ENCODE measurements around the gene HIF1AN. TPM values are rescaled to one million over a fixed set of nuclear protein-coding genes. Genes with fewer than 3 reads are reported as not detected.

HIF1AN gene
- total RNA-seq, 1 experiment from 2014 or later = 83.1 TPM

GRCh38 chr10:100501423-100501822, 34.3 kb upstream of the HIF1AN start:
- Histone ChIP-seq H3K36me3 (ENCODE audit: control insufficient read depth, insufficient read depth, low read length) (no peaks in the 10 kb centered on the region), H3K4me1 (ENCODE audit: control insufficient read depth, insufficient read depth, low read length) (no peaks in the 10 kb centered on the region), H3K9me3 (ENCODE audit: control insufficient read depth, insufficient read depth, low read depth, low read length) (no peaks in the 10 kb centered on the region), H3K27me3 (ENCODE audit: control insufficient read depth, insufficient read depth, low read length) (no peaks in the 10 kb centered on the region), H3K27ac (ENCODE audit: low read length) (no peak overlapping the region), H3K4me3 (ENCODE audit: low read depth in 2 of 2, low read length in 2 of 2) (no peak overlapping the region)
- intact Hi-C loops (cut with micrococcal nuclease; ENCODE audit: unreplicated experiment) (no loop called here), in situ Hi-C loops (cut with HindIII; ENCODE audit: low pct_unique_long_range_greater_than_20kb, low sequenced_read_pairs) (no loop called here)
- POLR2A ChIA-PET = no interaction called here
- DNase-seq (ENCODE audit: low read depth, low spot score) (no peak), ATAC-seq (no peak)
- no TSS peak for BruUV-seq (replicated peaks)
- CTCF ChIA-PET = no interaction called here
- TF ChIP-seq, protein P1, sequence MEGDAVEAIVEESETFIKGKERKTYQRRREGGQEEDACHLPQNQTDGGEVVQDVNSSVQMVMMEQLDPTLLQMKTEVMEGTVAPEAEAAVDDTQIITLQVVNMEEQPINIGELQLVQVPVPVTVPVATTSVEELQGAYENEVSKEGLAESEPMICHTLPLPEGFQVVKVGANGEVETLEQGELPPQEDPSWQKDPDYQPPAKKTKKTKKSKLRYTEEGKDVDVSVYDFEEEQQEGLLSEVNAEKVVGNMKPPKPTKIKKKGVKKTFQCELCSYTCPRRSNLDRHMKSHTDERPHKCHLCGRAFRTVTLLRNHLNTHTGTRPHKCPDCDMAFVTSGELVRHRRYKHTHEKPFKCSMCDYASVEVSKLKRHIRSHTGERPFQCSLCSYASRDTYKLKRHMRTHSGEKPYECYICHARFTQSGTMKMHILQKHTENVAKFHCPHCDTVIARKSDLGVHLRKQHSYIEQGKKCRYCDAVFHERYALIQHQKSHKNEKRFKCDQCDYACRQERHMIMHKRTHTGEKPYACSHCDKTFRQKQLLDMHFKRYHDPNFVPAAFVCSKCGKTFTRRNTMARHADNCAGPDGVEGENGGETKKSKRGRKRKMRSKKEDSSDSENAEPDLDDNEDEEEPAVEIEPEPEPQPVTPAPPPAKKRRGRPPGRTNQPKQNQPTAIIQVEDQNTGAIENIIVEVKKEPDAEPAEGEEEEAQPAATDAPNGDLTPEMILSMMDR (IDR thresholded peaks at IDR 0.05) = no peak
- TF ChIP-seq POLR2AphosphoS5 (IDR thresholded peaks at IDR 0.05; ENCODE audit: low read depth, low read length) (no peak), SIN3A (IDR thresholded peaks at IDR 0.05; ENCODE audit: borderline replicate concordance, insufficient read depth, low read depth, low read length) (no peak), TCF7L2 (IDR thresholded peaks at IDR 0.05; ENCODE audit: low read depth, low read length) (no peak)
- TF ChIP-seq, protein P2, sequence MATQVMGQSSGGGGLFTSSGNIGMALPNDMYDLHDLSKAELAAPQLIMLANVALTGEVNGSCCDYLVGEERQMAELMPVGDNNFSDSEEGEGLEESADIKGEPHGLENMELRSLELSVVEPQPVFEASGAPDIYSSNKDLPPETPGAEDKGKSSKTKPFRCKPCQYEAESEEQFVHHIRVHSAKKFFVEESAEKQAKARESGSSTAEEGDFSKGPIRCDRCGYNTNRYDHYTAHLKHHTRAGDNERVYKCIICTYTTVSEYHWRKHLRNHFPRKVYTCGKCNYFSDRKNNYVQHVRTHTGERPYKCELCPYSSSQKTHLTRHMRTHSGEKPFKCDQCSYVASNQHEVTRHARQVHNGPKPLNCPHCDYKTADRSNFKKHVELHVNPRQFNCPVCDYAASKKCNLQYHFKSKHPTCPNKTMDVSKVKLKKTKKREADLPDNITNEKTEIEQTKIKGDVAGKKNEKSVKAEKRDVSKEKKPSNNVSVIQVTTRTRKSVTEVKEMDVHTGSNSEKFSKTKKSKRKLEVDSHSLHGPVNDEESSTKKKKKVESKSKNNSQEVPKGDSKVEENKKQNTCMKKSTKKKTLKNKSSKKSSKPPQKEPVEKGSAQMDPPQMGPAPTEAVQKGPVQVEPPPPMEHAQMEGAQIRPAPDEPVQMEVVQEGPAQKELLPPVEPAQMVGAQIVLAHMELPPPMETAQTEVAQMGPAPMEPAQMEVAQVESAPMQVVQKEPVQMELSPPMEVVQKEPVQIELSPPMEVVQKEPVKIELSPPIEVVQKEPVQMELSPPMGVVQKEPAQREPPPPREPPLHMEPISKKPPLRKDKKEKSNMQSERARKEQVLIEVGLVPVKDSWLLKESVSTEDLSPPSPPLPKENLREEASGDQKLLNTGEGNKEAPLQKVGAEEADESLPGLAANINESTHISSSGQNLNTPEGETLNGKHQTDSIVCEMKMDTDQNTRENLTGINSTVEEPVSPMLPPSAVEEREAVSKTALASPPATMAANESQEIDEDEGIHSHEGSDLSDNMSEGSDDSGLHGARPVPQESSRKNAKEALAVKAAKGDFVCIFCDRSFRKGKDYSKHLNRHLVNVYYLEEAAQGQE (IDR thresholded peaks at IDR 0.05; ENCODE audit: insufficient read depth in 1 of 2, low read depth in 2 of 2, low read length in 1 of 2) = no peak

GRCh38 chr10:100502926-100503494, 32.7 kb upstream of the HIF1AN start:
- H3K4me3 ChIP-seq (ENCODE audit: low read depth in 2 of 2, low read length in 2 of 2) = no peak overlapping the region
- ChIA-PET CTCF (no interaction called here), POLR2A (no interaction called here)
- no peak overlapping the region for H3K27ac ChIP-seq (ENCODE audit: low read length)
- H3K36me3 ChIP-seq (ENCODE audit: control insufficient read depth, insufficient read depth, low read length) = no peaks in the 10 kb centered on the region
- intact Hi-C loops (cut with micrococcal nuclease; ENCODE audit: unreplicated experiment) (no loop called here), in situ Hi-C loops (cut with HindIII; ENCODE audit: low pct_unique_long_range_greater_than_20kb, low sequenced_read_pairs) (no loop called here)
- no TSS peak for BruUV-seq (replicated peaks)
- TF ChIP-seq, protein P2 (IDR thresholded peaks at IDR 0.05; ENCODE audit: insufficient read depth in 1 of 2, low read depth in 2 of 2, low read length in 1 of 2) = no peak
- TF ChIP-seq, protein P1 (IDR thresholded peaks at IDR 0.05) = no peak
- TF ChIP-seq SIN3A (IDR thresholded peaks at IDR 0.05; ENCODE audit: borderline replicate concordance, insufficient read depth, low read depth, low read length) (no peak), TCF7L2 (IDR thresholded peaks at IDR 0.05; ENCODE audit: low read depth, low read length) (no peak), POLR2AphosphoS5 (IDR thresholded peaks at IDR 0.05; ENCODE audit: low read depth, low read length) (no peak)
- DNase-seq (ENCODE audit: low read depth, low spot score) = no peak
- ATAC-seq = no peak
- no peaks in the 10 kb centered on the region for H3K9me3 ChIP-seq (ENCODE audit: control insufficient read depth, insufficient read depth, low read depth, low read length)
- no peaks in the 10 kb centered on the region for H3K27me3 ChIP-seq (ENCODE audit: control insufficient read depth, insufficient read depth, low read length)
- no peaks in the 10 kb centered on the region for H3K4me1 ChIP-seq (ENCODE audit: control insufficient read depth, insufficient read depth, low read length)

Measured in Panc1 (cell line).